ENCODE data around the gene PHACTR1.

Gene PHACTR1

DNA sequence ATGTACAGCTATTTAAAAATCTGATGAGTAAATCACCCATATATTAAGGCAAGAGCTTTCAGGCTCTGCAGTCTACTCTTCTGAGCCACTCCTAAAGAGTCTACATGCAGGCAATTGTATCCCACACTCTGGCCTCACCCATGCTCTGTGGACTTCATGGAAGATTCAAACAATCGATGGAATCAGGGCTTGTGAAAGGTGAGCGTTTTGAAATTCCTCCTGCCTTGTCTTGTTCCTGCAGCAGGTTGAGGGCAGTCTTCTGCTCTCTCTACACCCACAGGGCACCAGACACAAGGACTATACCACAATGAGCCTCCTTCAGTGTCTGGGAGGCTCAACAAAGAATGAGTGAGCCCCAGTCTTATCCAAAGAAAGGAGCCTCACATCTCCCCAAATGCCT is 560.7 kb downstream of the PHACTR1 start:
- Histone ChIP-seq H3K9me3 (ENCODE audit: control insufficient read depth in 5 of 5, low read length in 5 of 5) (no peaks in the 10 kb centered on the region), H3K4me3 (ENCODE audit: low read depth in 1 of 5, low read length in 5 of 5) (no peak overlapping the region), H3K27me3 (ENCODE audit: control insufficient read depth in 5 of 5, insufficient read depth in 4 of 5, low read length in 5 of 5) (no peaks in the 10 kb centered on the region), H3K4me1 (ENCODE audit: control insufficient read depth in 5 of 5, insufficient read depth in 5 of 5, low read length in 5 of 5) (no peaks in the 10 kb centered on the region), H3K27ac (ENCODE audit: low read depth, low read length) (no peak overlapping the region), H3K9ac (ENCODE audit: low read length in 5 of 5) (no peak overlapping the region), H3K36me3 (ENCODE audit: control insufficient read depth in 5 of 5, insufficient read depth in 5 of 5, low read length in 5 of 5) (peaks cover 0 to 32% (median 0%) of the 10 kb centered on the region in 5 donors)

DNA sequence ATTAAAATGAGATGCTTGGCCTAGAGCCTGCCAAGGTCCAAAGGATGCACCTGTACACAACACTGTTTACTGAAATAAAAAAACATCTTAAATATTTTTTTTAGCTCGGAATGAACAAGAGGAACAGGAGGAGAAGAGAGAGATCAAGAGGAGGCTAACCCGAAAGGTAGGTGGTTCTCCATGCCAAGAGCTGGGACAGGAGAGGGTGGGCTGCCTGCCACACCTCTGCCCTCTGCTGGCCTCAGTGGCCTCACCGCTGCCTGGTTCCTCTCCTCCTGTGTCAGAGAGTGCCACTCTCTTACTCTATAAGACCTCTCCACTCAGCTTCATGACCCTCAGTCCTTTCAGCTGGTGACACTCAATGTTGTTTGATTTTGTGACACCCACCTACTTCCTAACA is 561.6 kb downstream of the PHACTR1 start:
- Histone ChIP-seq H3K4me1 (ENCODE audit: control insufficient read depth in 5 of 5, insufficient read depth in 5 of 5, low read length in 5 of 5) (no peaks in the 10 kb centered on the region), H3K4me3 (ENCODE audit: low read depth in 1 of 5, low read length in 5 of 5) (no peak overlapping the region), H3K36me3 (ENCODE audit: control insufficient read depth in 5 of 5, insufficient read depth in 5 of 5, low read length in 5 of 5) (peaks cover 0 to 36% (median 0%) of the 10 kb centered on the region in 5 donors), H3K27ac (ENCODE audit: low read depth, low read length) (no peak overlapping the region), H3K9me3 (ENCODE audit: control insufficient read depth in 5 of 5, low read length in 5 of 5) (no peaks in the 10 kb centered on the region), H3K9ac (ENCODE audit: low read length in 5 of 5) (no peak overlapping the region), H3K27me3 (ENCODE audit: control insufficient read depth in 5 of 5, insufficient read depth in 4 of 5, low read length in 5 of 5) (no peaks in the 10 kb centered on the region)

DNA sequence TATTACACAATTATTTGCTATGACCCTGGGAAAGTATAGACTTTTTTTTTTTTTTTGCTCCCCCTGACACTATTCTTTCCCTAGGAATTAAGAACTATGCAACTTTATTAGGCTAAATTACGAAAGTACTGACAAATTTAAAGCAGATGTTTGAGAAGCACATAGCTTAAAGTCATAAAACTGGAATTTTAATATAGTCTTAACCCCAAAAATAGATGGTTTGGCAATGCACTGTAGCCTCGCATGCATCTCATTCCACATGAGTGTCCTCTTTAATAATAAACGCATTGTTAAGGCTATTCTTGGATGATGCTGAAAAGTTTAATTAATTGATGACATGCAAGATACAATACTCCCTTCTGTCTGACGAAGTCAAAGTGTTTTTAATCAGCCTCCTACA is 562.4 kb downstream of the PHACTR1 start:
- no peaks in the 10 kb centered on the region for H3K27me3 ChIP-seq (ENCODE audit: control insufficient read depth in 5 of 5, insufficient read depth in 4 of 5, low read length in 5 of 5)
- H3K4me3 ChIP-seq (ENCODE audit: low read depth in 1 of 5, low read length in 5 of 5) = no peak overlapping the region
- H3K9me3 ChIP-seq (ENCODE audit: control insufficient read depth in 5 of 5, low read length in 5 of 5) = no peaks in the 10 kb centered on the region
- no peak overlapping the region for H3K27ac ChIP-seq (ENCODE audit: low read depth, low read length)
- no peaks in the 10 kb centered on the region for H3K4me1 ChIP-seq (ENCODE audit: control insufficient read depth in 5 of 5, insufficient read depth in 5 of 5, low read length in 5 of 5)
- H3K36me3 ChIP-seq (ENCODE audit: control insufficient read depth in 5 of 5, insufficient read depth in 5 of 5, low read length in 5 of 5) = peaks cover 0 to 43% (median 2%) of the 10 kb centered on the region in 5 donors
- no peak overlapping the region for H3K9ac ChIP-seq (ENCODE audit: low read length in 5 of 5)

DNA sequence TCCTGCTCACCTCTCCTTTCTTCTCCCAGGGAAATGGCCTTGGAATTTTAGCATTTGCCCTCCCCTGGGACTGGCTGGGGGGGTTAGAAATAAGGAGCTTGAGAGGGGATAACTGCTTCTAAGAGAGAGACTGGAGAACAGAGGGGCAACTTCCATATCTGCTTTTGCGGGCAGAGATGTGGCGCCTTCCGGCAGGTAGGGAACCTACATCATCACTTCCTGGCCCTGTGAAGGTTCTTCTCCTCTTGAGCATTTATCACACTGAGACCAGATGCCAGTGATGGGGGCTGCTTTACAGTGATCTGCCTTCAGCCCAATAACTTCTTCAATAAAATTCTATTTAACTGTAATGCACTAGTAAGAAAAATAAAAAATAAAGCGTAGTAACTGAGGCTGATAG is 563.7 kb downstream of the PHACTR1 start:
- Histone ChIP-seq H3K4me1 (ENCODE audit: control insufficient read depth in 5 of 5, insufficient read depth in 5 of 5, low read length in 5 of 5) (no peaks in the 10 kb centered on the region), H3K9ac (ENCODE audit: low read length in 5 of 5) (no peak overlapping the region), H3K9me3 (ENCODE audit: control insufficient read depth in 5 of 5, low read length in 5 of 5) (no peaks in the 10 kb centered on the region), H3K27ac (ENCODE audit: low read depth, low read length) (no peak overlapping the region), H3K4me3 (ENCODE audit: low read depth in 1 of 5, low read length in 5 of 5) (no peak overlapping the region), H3K27me3 (ENCODE audit: control insufficient read depth in 5 of 5, insufficient read depth in 4 of 5, low read length in 5 of 5) (no peaks in the 10 kb centered on the region), H3K36me3 (ENCODE audit: control insufficient read depth in 5 of 5, insufficient read depth in 5 of 5, low read length in 5 of 5) (peaks cover 0 to 50% (median 2%) of the 10 kb centered on the region in 5 donors)

DNA sequence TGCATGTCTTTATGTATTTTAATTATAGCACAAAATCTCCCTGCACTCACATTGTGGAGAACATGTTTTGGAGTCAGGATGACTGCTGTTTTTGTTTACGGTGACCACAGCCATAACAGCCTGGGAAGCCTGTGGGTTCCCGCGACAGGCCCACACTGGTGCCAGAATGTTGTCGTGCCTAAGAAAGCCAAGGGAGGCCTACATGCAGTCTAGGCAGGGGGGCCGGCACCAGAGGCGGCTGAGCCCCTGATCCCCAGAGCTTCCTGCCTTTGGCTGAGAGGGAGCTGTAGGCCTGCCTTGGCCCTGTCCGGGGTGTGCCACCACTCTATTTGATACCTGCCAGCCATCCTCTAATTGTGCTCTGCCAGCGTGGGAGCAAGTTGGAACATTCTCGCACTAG is 565.1 kb downstream of the PHACTR1 start:
- Histone ChIP-seq H3K4me3 (ENCODE audit: low read depth in 1 of 5, low read length in 5 of 5) (no peak overlapping the region), H3K27me3 (ENCODE audit: control insufficient read depth in 5 of 5, insufficient read depth in 4 of 5, low read length in 5 of 5) (no peaks in the 10 kb centered on the region), H3K9me3 (ENCODE audit: control insufficient read depth in 5 of 5, low read length in 5 of 5) (peaks cover 0 to 5% (median 3%) of the 10 kb centered on the region in 5 donors), H3K36me3 (ENCODE audit: control insufficient read depth in 5 of 5, insufficient read depth in 5 of 5, low read length in 5 of 5) (peaks cover 0 to 54% (median 7%) of the 10 kb centered on the region in 5 donors), H3K4me1 (ENCODE audit: control insufficient read depth in 5 of 5, insufficient read depth in 5 of 5, low read length in 5 of 5) (no peaks in the 10 kb centered on the region), H3K9ac (ENCODE audit: low read length in 5 of 5) (no peak overlapping the region), H3K27ac (ENCODE audit: low read depth, low read length) (no peak overlapping the region)

DNA sequence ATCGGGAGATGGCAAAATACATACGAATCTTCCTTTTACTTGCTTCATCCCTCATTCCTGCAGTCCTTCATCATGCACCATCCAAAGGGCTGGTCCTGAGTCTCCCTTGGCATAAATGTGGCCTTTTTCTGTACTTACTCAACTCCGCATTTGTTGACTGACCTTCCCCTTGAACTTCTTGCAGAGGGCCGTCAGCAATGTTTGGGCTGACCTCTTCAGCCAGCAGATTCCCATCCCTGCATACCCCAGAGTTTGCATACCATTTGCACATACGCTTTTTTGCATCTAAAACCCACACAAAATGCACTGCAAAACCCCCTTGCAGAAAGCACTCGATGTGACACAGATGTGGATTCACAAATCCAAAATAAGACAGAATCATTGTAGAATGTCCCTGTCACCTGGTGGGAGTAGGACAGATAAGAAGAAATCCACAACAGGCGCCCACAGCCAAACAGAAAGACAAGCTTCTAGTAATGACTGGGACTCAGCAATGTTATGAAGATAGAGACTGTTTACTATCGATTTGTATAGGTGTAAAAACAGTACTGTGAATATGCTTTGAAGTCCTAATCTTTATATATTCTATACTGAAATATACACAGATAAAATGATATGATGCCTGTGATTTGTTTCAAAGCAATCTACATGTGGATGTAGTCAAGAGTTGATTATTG is 566.0 kb downstream of the PHACTR1 start:
- peaks cover 0 to 13% (median 11%) of the 10 kb centered on the region in 5 donors for H3K9me3 ChIP-seq (ENCODE audit: control insufficient read depth in 5 of 5, low read length in 5 of 5)
- no peak overlapping the region for H3K27ac ChIP-seq (ENCODE audit: low read depth, low read length)
- no peak overlapping the region for H3K9ac ChIP-seq (ENCODE audit: low read length in 5 of 5)
- H3K4me1 ChIP-seq (ENCODE audit: control insufficient read depth in 5 of 5, insufficient read depth in 5 of 5, low read length in 5 of 5) = no peaks in the 10 kb centered on the region
- H3K4me3 ChIP-seq (ENCODE audit: low read depth in 1 of 5, low read length in 5 of 5) = no peak overlapping the region
- no peaks in the 10 kb centered on the region for H3K27me3 ChIP-seq (ENCODE audit: control insufficient read depth in 5 of 5, insufficient read depth in 4 of 5, low read length in 5 of 5)
- H3K36me3 ChIP-seq (ENCODE audit: control insufficient read depth in 5 of 5, insufficient read depth in 5 of 5, low read length in 5 of 5) = peaks cover 0 to 57% (median 9%) of the 10 kb centered on the region in 5 donors

DNA sequence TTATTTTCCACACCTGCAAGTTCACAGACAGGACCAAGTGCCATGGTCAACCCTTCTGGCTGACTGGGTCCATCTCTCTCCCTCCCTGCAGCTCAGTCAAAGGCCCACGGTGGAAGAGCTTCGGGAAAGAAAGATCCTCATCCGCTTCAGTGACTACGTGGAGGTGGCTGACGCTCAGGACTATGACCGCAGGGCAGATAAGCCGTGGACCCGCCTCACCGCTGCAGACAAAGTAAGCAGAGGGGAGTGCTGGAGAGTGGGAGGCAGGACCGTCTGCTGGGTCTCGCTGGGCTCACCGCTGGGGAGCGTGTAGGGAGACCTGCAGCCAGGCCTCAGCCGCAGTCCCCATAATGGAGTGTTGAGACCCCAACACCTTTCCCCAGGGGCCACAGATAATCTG is 566.8 kb downstream of the PHACTR1 start:
- peaks cover 0 to 53% (median 9%) of the 10 kb centered on the region in 5 donors for H3K36me3 ChIP-seq (ENCODE audit: control insufficient read depth in 5 of 5, insufficient read depth in 5 of 5, low read length in 5 of 5)

DNA sequence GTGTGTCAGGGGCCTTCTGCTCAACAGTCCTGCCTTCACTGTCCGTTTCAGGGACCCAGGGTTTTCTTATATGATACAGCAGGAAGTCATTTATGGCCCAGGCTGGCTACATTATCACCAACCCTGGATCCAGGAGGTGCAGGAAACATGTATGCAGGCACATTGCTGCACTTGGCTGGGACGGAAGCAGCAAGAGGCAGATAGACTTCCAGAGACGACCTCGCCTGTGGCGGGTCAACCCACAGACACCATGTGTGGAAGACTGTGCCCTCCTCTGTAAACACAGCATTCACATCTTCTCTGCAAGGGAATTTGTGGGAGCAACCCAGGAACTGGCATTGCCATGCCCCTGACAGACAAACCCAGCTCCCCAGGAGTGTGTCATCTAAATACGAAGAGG is 568.1 kb downstream of the PHACTR1 start:
- H3K4me1 ChIP-seq (ENCODE audit: control insufficient read depth in 5 of 5, insufficient read depth in 5 of 5, low read length in 5 of 5) = peaks cover 0 to 6% (median 5%) of the 10 kb centered on the region in 5 donors
- H3K36me3 ChIP-seq (ENCODE audit: control insufficient read depth in 5 of 5, insufficient read depth in 5 of 5, low read length in 5 of 5) = peaks cover 0 to 50% (median 9%) of the 10 kb centered on the region in 5 donors
- H3K27me3 ChIP-seq (ENCODE audit: control insufficient read depth in 5 of 5, insufficient read depth in 4 of 5, low read length in 5 of 5) = no peaks in the 10 kb centered on the region
- peaks cover 0 to 19% (median 13%) of the 10 kb centered on the region in 5 donors for H3K9me3 ChIP-seq (ENCODE audit: control insufficient read depth in 5 of 5, low read length in 5 of 5)
- H3K9ac ChIP-seq (ENCODE audit: low read length in 5 of 5) = no peak overlapping the region
- H3K27ac ChIP-seq (ENCODE audit: low read depth, low read length) = no peak overlapping the region
- H3K4me3 ChIP-seq (ENCODE audit: low read depth in 1 of 5, low read length in 5 of 5) = no peak overlapping the region

More for the DNA sequence above, 566.8 kb downstream of the PHACTR1 start:
- H3K4me1 ChIP-seq (ENCODE audit: control insufficient read depth in 5 of 5, insufficient read depth in 5 of 5, low read length in 5 of 5) = no peaks in the 10 kb centered on the region
- H3K9me3 ChIP-seq (ENCODE audit: control insufficient read depth in 5 of 5, low read length in 5 of 5) = peaks cover 0 to 18% (median 13%) of the 10 kb centered on the region in 5 donors
- no peak overlapping the region for H3K4me3 ChIP-seq (ENCODE audit: low read depth in 1 of 5, low read length in 5 of 5)
- H3K9ac ChIP-seq (ENCODE audit: low read length in 5 of 5) = no peak overlapping the region
- no peaks in the 10 kb centered on the region for H3K27me3 ChIP-seq (ENCODE audit: control insufficient read depth in 5 of 5, insufficient read depth in 4 of 5, low read length in 5 of 5)
- no peak overlapping the region for H3K27ac ChIP-seq (ENCODE audit: low read depth, low read length)

DNA sequence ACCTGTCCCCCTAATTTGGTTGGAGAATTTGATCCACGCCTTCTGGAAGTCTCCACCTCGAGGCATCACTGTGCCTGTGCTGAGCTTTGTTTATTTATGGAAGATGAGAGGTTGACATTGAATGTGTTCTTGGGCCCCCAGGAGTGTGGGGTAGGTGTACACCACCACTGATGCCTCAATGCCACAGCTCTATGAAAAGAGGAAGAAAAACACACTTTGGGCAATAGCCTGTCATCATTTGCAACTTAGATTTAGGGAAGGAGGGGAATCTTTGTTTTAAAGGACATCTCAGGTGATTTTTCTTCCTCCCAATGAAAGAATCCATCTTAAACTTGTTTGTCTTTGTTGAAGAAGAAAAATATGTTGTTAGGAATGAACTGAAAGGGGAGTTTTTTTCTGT is 569.1 kb downstream of the PHACTR1 start:
- no peak overlapping the region for H3K9ac ChIP-seq (ENCODE audit: low read length in 5 of 5)
- no peaks in the 10 kb centered on the region for H3K27me3 ChIP-seq (ENCODE audit: control insufficient read depth in 5 of 5, insufficient read depth in 4 of 5, low read length in 5 of 5)
- H3K9me3 ChIP-seq (ENCODE audit: control insufficient read depth in 5 of 5, low read length in 5 of 5) = peaks cover 0 to 19% (median 13%) of the 10 kb centered on the region in 5 donors
- H3K4me1 ChIP-seq (ENCODE audit: control insufficient read depth in 5 of 5, insufficient read depth in 5 of 5, low read length in 5 of 5) = peaks cover 0 to 10% (median 5%) of the 10 kb centered on the region in 5 donors
- H3K27ac ChIP-seq (ENCODE audit: low read depth, low read length) = no peak overlapping the region
- H3K4me3 ChIP-seq (ENCODE audit: low read depth in 1 of 5, low read length in 5 of 5) = no peak overlapping the region
- H3K36me3 ChIP-seq (ENCODE audit: control insufficient read depth in 5 of 5, insufficient read depth in 5 of 5, low read length in 5 of 5) = peaks cover 0 to 46% (median 9%) of the 10 kb centered on the region in 5 donors

DNA sequence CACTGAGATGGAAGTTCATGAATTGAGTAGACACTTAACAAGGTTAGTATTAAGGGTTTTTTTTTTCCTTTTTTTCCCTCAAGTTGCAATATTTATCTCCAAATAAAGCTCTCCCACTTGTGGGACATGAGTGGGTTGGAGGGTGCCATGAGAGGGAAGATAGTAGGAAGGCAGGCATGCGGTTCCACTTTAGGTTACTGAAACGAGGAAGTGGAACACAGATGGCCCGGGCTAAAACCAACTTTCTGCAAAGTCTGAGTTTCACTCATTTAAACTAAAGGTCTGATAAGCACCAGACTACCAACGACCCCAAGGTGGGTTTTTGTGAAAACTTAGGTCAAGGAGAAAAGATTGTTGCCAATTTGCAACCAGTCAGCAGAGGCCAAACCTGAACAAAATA is 569.6 kb downstream of the PHACTR1 start:
- H3K27ac ChIP-seq (ENCODE audit: low read depth, low read length) = no peak overlapping the region
- H3K27me3 ChIP-seq (ENCODE audit: control insufficient read depth in 5 of 5, insufficient read depth in 4 of 5, low read length in 5 of 5) = no peaks in the 10 kb centered on the region
- H3K4me3 ChIP-seq (ENCODE audit: low read depth in 1 of 5, low read length in 5 of 5) = no peak overlapping the region
- peaks cover 0 to 10% (median 5%) of the 10 kb centered on the region in 5 donors for H3K4me1 ChIP-seq (ENCODE audit: control insufficient read depth in 5 of 5, insufficient read depth in 5 of 5, low read length in 5 of 5)
- no peak overlapping the region for H3K9ac ChIP-seq (ENCODE audit: low read length in 5 of 5)
- peaks cover 0 to 42% (median 9%) of the 10 kb centered on the region in 5 donors for H3K36me3 ChIP-seq (ENCODE audit: control insufficient read depth in 5 of 5, insufficient read depth in 5 of 5, low read length in 5 of 5)
- H3K9me3 ChIP-seq (ENCODE audit: control insufficient read depth in 5 of 5, low read length in 5 of 5) = peaks cover 0 to 19% (median 13%) of the 10 kb centered on the region in 5 donors
